AG10803 (cell line): ENCODE results near the gene CRTC1.

Source experiments
- DNase-seq: peaks from one replicate; pipeline ENCODE4 v3.0.0; 2010; ENCODE audit warnings: low read depth
- H3K4me3 ChIP-seq: 2 replicates; pipeline ENCODE4 v1.5.1; 2011; ENCODE audit warnings: mild to moderate bottlenecking, low read length, control low read depth
- CTCF ChIP-seq: conservative IDR thresholded peaks from 2 replicates; pipeline ENCODE4 v1.5.1; 2011; ENCODE audit warnings: mild to moderate bottlenecking, low read length, control low read depth, inconsistent platforms

The CRTC1 gene

DNA sequence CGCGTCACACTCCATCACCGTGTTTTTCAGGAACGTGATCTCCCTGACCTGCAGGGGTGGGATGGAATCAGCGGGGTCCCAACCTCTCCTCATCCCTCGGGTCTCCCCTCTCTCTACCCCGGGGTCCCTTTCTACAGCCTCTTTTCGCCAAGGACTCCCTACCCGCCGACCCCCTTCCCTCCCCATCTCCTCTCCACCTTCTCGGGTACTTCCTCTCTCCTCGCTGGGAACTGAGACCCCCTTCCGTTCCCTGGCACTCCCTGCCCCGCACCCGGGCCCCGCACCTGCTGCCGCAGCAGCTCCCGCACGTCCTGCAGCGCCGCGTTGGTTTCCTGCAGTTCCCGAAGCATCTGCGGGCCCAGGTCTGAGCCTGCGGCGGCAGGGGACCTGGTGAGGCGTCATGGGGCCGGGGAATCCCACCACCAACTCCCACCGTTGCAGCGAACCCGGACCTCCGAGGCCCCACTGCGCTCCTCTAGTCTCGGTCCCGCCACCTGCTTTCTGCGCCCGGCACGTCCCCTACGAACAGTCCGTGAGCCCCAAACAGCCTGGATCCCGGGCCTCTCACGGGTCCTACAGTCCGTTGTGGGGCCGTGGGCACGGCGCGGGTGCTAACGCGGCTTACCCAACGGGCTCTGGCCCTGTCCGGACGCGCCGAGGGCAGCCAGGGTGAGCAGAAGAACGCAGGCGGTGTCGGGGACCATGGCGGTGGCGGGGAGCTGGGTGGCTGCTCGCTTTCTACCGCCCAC lies 107.3 kb downstream of the CRTC1 start, which contains the start of gene COMP:
COMP (minus strand) TSS at position 740 of the 749 bp plus-strand sequence; CDS start at position 704, 36 bp downstream.
- peak within 1 kb of the TSS; percentile 50 for H3K4me3 ChIP-seq
- no peak for TF ChIP-seq CTCF
- DNase-seq = no peak

GRCh38 chr19:18791315-18791678 lies 107.8 kb downstream of the CRTC1 start:
- DNase-seq = no peak
- no peak overlapping the region for H3K4me3 ChIP-seq
- no peak for TF ChIP-seq CTCF

DNA sequence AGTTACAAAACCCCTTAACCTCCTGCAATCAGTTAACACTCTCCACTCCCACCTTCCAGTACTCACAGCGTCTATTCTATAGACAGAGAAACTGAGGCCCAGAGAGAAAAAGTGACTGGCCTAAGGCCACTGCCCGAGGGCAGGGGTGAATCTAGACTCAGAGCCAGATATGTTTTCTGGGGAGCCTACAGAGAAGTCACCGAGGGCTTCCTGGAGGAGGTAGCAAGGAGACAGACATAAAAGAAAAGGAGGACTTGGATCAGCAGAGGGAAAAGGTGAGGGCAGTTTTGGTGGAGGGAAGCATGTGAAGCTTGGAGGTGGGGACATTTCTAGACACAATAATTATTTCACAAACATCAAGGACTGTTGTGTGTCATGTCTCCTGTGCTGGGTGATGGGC lies 109.2 kb downstream of the CRTC1 start:
- TF ChIP-seq CTCF = no peak
- no peak overlapping the region for H3K4me3 ChIP-seq
- no peak for DNase-seq

DNA sequence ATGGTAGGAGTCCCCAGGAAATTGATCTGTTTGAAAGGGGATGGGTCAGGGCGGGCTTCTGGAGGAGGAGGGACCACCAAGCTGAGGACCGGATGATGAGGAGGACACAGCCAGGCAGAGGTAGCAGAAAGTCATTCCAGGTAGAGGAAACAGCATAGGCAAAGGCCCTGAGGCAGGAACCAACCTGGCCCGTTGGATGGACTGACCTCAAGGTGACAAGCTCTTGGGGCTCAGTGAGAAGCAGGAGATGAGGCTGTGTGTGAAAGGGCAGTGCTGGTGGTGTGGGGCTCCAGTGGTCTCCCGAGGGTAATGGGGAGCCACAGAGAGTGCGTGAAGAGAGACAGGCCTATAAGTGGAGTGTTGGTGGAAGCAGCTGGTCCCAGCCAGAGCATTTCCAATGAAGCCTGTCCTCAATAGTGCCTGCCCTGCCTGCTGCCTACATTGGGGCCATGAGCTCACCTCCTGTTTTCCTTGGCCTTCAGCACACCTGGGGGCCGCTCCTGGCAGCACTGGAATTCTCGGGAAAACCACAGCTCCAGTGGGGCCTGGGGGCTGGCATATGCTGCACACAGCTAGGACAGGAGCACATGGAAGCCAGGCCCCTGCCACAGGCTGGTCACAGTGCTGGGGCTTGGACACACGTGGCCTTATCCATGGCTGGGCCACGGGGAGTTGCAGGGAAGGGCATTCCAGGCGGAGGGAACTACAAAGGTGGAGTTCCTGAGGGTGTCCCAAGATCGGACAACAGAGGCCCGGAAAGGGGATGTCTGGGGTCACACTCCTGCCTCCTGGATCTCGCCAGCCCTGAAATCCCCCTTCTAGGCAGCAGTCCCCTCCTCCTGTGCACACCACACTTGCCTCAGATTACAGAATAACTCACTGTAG lies 109.9 kb downstream of the CRTC1 start:
- TF ChIP-seq CTCF = no peak
- DNase-seq = no peak
- H3K4me3 ChIP-seq = no peak overlapping the region

DNA sequence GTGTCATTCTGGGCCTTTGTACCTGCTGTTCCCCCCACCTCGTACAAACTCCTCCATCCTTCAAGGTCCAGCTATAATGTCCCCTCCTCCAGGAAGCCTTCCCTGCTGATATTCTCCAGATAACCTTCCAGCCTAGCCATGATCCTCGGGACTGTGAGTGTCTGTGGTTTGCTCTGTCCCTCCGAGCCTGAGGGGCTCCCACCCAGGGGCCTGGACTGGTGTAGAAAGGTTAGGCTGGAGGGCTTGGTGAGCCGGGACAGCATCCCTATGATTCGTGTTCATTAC lies 110.5 kb downstream of the CRTC1 start:
- H3K4me3 ChIP-seq = no peak overlapping the region
- no peak for DNase-seq
- TF ChIP-seq CTCF = no peak

GRCh38 chr19:18794692-18795091 lies 111.2 kb downstream of the CRTC1 start:
- DNase-seq = no peak

More at GRCh38 chr19:18794692-18795091, 111.2 kb downstream of the CRTC1 start:
- no peak for TF ChIP-seq CTCF
- H3K4me3 ChIP-seq = no peak overlapping the region
